ENCODE results near the gene CNN1. TPM values are rescaled to one million over a fixed set of nuclear protein-coding genes. Genes with fewer than 3 reads are reported as not detected.

Gene CNN1
- total and polyA plus RNA-seq, 2 of the 8 experiments (the other 6 are each of a cell fraction or from before 2014, with no cell fraction given), result 29.8 to 50.8 TPM

- TF ChIP-seq CHD7 (IDR thresholded peaks at IDR 0.05; ENCODE audit: insufficient replicate concordance, low read length) (no peak), EGR1 (IDR thresholded peaks at IDR 0.05; ENCODE audit: borderline replicate concordance, low read depth, low read length) (no peak), NRF1 (IDR thresholded peaks at IDR 0.05; ENCODE audit: low read depth, low read length) (no peak), RNF2 (IDR thresholded peaks at IDR 0.05; ENCODE audit: borderline replicate concordance, low read depth, low read length, missing control alignments, poor library complexity, severe bottlenecking) (no peak), JUN (IDR thresholded peaks at IDR 0.05; ENCODE audit: low read depth, low read length) (no peak), BCL11A (IDR thresholded peaks at IDR 0.05; ENCODE audit: low read depth in 2 of 2, low read length in 2 of 2) (no peak), CREB1 (IDR thresholded peaks at IDR 0.05) (no peak), E2F6 (IDR thresholded peaks at IDR 0.05) (no peak), KDM1A (IDR thresholded peaks at IDR 0.05; ENCODE audit: borderline replicate concordance, low read length) (no peak)
Measured at GRCh38 chr19:11534948-11535347, 3.7 kb upstream of the CNN1 start (continued).
